Measurements from ENCODE around the gene TTC21A.
A peak's percentile ranks its signal among the peaks of the same experiment; 100 is the strongest.

TTC21A gene

GRCh38 chr3:39133822-39134221 is 26.3 kb downstream of the TTC21A start:
- Histone ChIP-seq H3K9ac (no peak overlapping the region), H3K27me3 (no peaks in the 10 kb centered on the region), H3K4me3 (no peak overlapping the region), H3K4me2 (peak overlapping the region; percentile 17; the same call in 1 of the 2 replicates), H3K36me3 (peaks cover 32% of the 10 kb centered on the region), H3K9me3 (no peaks in the 10 kb centered on the region), H3K27ac (no peak overlapping the region), H4K20me1 (peaks cover 5% of the 10 kb centered on the region; the same call in 1 of the 2 replicates), H3K4me1 (peaks cover 38% of the 10 kb centered on the region)
- TF ChIP-seq Cebpa-rat (IDR thresholded peaks at IDR 0.05) = no peak

GRCh38 chr3:39134305-39134704 is 26.8 kb downstream of the TTC21A start:
- H3K4me1 ChIP-seq = peaks cover 33% of the 10 kb centered on the region
- TF ChIP-seq Cebpa-rat (IDR thresholded peaks at IDR 0.05) = no peak
- H3K9me3 ChIP-seq = no peaks in the 10 kb centered on the region
- no peak overlapping the region for H3K4me3 ChIP-seq
- peaks cover 32% of the 10 kb centered on the region for H3K36me3 ChIP-seq
- peak overlapping the region; percentile 17; the same call in 1 of the 2 replicates for H3K4me2 ChIP-seq
- H3K27me3 ChIP-seq = no peaks in the 10 kb centered on the region
- peak overlapping the region; percentile 35; the same call in 1 of the 2 replicates for H3K27ac ChIP-seq
- no peak overlapping the region for H3K9ac ChIP-seq
- H4K20me1 ChIP-seq = peaks cover 8% of the 10 kb centered on the region; the same call in 1 of the 2 replicates

- H3K4me1 ChIP-seq = peaks cover 25% of the 10 kb centered on the region
- no peaks in the 10 kb centered on the region for H3K27me3 ChIP-seq
- H3K9ac ChIP-seq = no peak overlapping the region
- H3K36me3 ChIP-seq = peaks cover 40% of the 10 kb centered on the region
- H3K27ac ChIP-seq = no peak overlapping the region
- no peak for TF ChIP-seq Cebpa-rat (IDR thresholded peaks at IDR 0.05)
- no peak overlapping the region for H3K4me3 ChIP-seq
- no peaks in the 10 kb centered on the region for H3K9me3 ChIP-seq
- H3K4me2 ChIP-seq = no peak overlapping the region
- H4K20me1 ChIP-seq = peaks cover 16% of the 10 kb centered on the region
These were observed 27.8 kb downstream of the TTC21A start for GRCh38 chr3:39135170-39135805.

GRCh38 chr3:39136533-39137434 is 29.3 kb downstream of the TTC21A start:
- no peak for TF ChIP-seq Cebpa-rat (IDR thresholded peaks at IDR 0.05)
- peaks cover 55% of the 10 kb centered on the region for H3K36me3 ChIP-seq
- no peaks in the 10 kb centered on the region for H3K27me3 ChIP-seq
- peak overlapping the region; percentile 13; the same call in 1 of the 2 replicates for H3K27ac ChIP-seq
- H3K4me3 ChIP-seq = no peak overlapping the region
- no peak overlapping the region for H3K4me2 ChIP-seq
- no peak overlapping the region for H3K9ac ChIP-seq
- H3K9me3 ChIP-seq = no peaks in the 10 kb centered on the region
- H3K4me1 ChIP-seq = peaks cover 25% of the 10 kb centered on the region
- peaks cover 31% of the 10 kb centered on the region for H4K20me1 ChIP-seq

GRCh38 chr3:39137435-39137936 is 30.0 kb downstream of the TTC21A start:
- Histone ChIP-seq H3K9me3 (no peaks in the 10 kb centered on the region), H3K36me3 (peaks cover 62% of the 10 kb centered on the region), H3K27ac (peak overlapping the region; percentile 13; the same call in 1 of the 2 replicates), H3K4me2 (no peak overlapping the region), H3K9ac (no peak overlapping the region), H4K20me1 (peaks cover 38% of the 10 kb centered on the region), H3K27me3 (no peaks in the 10 kb centered on the region), H3K4me1 (peaks cover 26% of the 10 kb centered on the region), H3K4me3 (no peak overlapping the region)
- TF ChIP-seq Cebpa-rat (IDR thresholded peaks at IDR 0.05) = no peak

GRCh38 chr3:39137991-39138803 is 30.7 kb downstream of the TTC21A start:
- H3K9me3 ChIP-seq = no peaks in the 10 kb centered on the region
- no peak overlapping the region for H3K4me3 ChIP-seq
- no peaks in the 10 kb centered on the region for H3K27me3 ChIP-seq
- peaks cover 46% of the 10 kb centered on the region for H4K20me1 ChIP-seq
- H3K4me1 ChIP-seq = peaks cover 31% of the 10 kb centered on the region
- H3K36me3 ChIP-seq = peaks cover 67% of the 10 kb centered on the region
- H3K27ac ChIP-seq = no peak overlapping the region; the same call in 1 of the 2 replicates
- no peak overlapping the region for H3K4me2 ChIP-seq
- H3K9ac ChIP-seq = no peak overlapping the region
- TF ChIP-seq Cebpa-rat (IDR thresholded peaks at IDR 0.05) = no peak

GRCh38 chr3:39138804-39139415 is 31.4 kb downstream of the TTC21A start:
- H3K4me1 ChIP-seq = peaks cover 38% of the 10 kb centered on the region
- no peak overlapping the region; the same call in 1 of the 2 replicates for H3K27ac ChIP-seq
- no peak overlapping the region for H3K9ac ChIP-seq
- H3K36me3 ChIP-seq = peaks cover 69% of the 10 kb centered on the region
- no peaks in the 10 kb centered on the region for H3K9me3 ChIP-seq
- H3K4me3 ChIP-seq = no peak overlapping the region
- H4K20me1 ChIP-seq = peaks cover 53% of the 10 kb centered on the region
- no peak for TF ChIP-seq Cebpa-rat (IDR thresholded peaks at IDR 0.05)
- H3K4me2 ChIP-seq = no peak overlapping the region
- no peaks in the 10 kb centered on the region for H3K27me3 ChIP-seq

- Histone ChIP-seq H3K4me2 (no peak overlapping the region), H3K27ac (no peak overlapping the region), H3K9ac (no peak overlapping the region), H3K27me3 (no peaks in the 10 kb centered on the region), H3K4me1 (peaks cover 43% of the 10 kb centered on the region), H3K9me3 (no peaks in the 10 kb centered on the region), H4K20me1 (peaks cover 58% of the 10 kb centered on the region), H3K36me3 (peaks cover 75% of the 10 kb centered on the region), H3K4me3 (no peak overlapping the region)
- no peak for TF ChIP-seq Cebpa-rat (IDR thresholded peaks at IDR 0.05)
These were observed 32.0 kb downstream of the TTC21A start for GRCh38 chr3:39139442-39139841.
